ENCODE data around the gene YTHDF2. TPM values are rescaled to one million over a fixed set of nuclear protein-coding genes. Genes with fewer than 3 reads are reported as not detected.
"Not testable (repeated sequence)": the region's sequence is repeated elsewhere in the genome, so short reads cannot be mapped to it uniquely, and the experiment has no call there.

YTHDF2 gene
- total and polyA plus RNA-seq, 12 donors: 41.0 to 95.0 (median 67.7) TPM

DNA sequence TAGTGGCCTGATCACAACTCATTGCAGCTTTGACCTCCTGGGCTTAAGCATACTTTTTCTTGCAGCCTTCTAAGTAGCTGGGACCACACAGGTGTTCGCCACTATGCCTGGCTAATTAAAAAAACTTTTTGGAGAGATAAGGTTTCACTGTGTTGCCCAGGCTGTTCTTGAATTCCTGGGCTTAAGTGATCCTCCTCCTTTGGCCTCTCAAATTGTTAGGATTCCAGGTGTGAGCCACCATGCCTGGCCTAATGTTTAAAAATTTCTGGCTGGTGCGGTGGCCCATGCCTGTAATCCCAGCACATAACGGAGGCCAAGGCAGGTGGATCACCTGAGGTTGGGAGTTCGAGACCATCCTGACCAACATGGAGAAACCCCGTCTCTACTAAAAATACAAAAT, 24.4 kb downstream of the YTHDF2 start:
- Histone ChIP-seq H3K4me1 (replicated peaks in 1 of 2) (peaks cover 4 to 43% of the 10 kb centered on the region in 2 donors), H3K4me3 (no peak overlapping the region), H3K36me3 (replicated peaks in 1 of 2) (peaks cover 0 to 12% of the 10 kb centered on the region in 2 donors), H3K27me3 (no peaks in the 10 kb centered on the region), H3K9me3 (replicated peaks in 1 of 3) (no peaks in the 10 kb centered on the region), H3K27ac (no peak overlapping the region)
- DNase-seq: peak in 1 of 7 donors; percentile 43
- intact Hi-C loops (cut with DNase I): no loop called here
- WGBS, 4 donors: 95 to 99% (median 96%) methylated on average over 5 of the region's 5 CpGs
- TF ChIP-seq POLR2A (IDR thresholded peaks at IDR 0.05): no peak
- TF ChIP-seq, protein P1, sequence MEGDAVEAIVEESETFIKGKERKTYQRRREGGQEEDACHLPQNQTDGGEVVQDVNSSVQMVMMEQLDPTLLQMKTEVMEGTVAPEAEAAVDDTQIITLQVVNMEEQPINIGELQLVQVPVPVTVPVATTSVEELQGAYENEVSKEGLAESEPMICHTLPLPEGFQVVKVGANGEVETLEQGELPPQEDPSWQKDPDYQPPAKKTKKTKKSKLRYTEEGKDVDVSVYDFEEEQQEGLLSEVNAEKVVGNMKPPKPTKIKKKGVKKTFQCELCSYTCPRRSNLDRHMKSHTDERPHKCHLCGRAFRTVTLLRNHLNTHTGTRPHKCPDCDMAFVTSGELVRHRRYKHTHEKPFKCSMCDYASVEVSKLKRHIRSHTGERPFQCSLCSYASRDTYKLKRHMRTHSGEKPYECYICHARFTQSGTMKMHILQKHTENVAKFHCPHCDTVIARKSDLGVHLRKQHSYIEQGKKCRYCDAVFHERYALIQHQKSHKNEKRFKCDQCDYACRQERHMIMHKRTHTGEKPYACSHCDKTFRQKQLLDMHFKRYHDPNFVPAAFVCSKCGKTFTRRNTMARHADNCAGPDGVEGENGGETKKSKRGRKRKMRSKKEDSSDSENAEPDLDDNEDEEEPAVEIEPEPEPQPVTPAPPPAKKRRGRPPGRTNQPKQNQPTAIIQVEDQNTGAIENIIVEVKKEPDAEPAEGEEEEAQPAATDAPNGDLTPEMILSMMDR (IDR thresholded peaks at IDR 0.05): no peak

DNA sequence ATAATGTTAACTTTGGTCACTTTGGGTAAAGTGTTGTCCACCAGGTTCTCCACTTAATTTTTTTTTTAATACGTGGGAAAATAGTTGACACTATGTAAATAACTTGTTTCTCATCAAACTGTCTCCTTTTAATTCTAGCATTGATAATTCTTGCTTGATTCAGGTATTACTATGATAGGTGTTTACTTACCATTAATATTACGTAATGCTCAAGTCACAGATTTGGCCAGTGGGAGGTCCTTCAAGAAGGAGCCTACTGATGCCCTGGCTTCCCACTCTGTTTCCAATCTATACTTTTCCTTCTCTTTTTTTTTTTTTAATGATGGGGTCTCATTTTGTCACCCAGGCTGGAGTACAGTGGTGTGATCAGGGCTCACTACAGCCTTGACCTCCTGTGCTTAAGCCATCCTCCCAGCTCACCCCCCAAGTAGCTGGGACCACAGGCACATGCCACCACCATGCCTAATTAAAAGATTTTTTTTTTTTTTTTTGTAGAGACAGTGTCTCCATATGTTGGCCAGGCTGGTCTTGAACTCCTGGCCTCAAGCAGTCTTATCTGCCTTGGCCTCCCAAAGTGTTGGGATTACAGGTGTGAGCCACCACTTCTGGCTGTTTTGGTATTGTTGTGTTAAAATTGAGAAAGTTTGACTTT, 29.9 kb downstream of the YTHDF2 start:
- 87 to 96% (median 94%) methylated on average over 2 of the region's 2 CpGs for WGBS, 4 donors

DNA sequence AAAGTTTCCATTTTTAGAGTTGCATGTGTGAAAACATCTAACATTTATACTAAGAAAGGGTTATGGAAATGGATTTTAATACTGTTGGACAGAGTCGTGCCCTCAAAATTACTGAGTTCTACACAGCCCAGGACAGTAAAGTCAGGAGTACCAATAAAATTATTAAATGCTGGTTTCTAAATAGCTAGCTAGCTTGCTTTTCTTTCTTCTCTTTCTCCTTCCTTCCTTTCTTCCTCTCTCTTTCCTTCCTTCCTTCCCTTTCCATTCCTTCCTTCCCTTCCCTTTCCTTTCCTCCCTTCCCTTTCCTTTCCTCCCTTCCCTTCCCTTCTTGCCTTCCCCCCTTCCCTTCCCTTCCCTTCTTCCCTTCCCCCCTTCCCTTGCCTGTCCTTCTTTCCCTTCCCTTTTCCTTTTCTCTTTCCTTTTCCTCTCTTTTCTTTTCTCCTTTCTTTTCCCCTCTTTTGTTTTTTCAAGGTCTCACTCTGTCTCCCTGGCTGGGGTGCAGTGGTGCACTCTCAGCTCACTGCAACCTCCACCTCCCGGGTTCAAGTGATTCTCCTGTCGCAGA, 33.9 kb downstream of the YTHDF2 start:
- Histone ChIP-seq H3K4me3 (no peak overlapping the region), H3K9me3 (replicated peaks in 1 of 3) (no peaks in the 10 kb centered on the region), H3K4me1 (replicated peaks in 1 of 2) (peaks cover 17 to 34% of the 10 kb centered on the region in 2 donors), H3K36me3 (replicated peaks in 1 of 2) (peaks cover 0 to 13% of the 10 kb centered on the region in 2 donors), H3K27me3 (no peaks in the 10 kb centered on the region), H3K27ac (no peak overlapping the region)
- DNase-seq: no peak
- intact Hi-C loops (cut with DNase I): no loop called here
- TF ChIP-seq, protein P1 (IDR thresholded peaks at IDR 0.05): no peak
- TF ChIP-seq POLR2A (IDR thresholded peaks at IDR 0.05): no peak
- WGBS, 4 donors: 88 to 93% (median 92%) methylated on average over 3 of the region's 3 CpGs

More for the DNA sequence above, 29.9 kb downstream of the YTHDF2 start:
- Histone ChIP-seq H3K36me3 (replicated peaks in 1 of 2) (peaks cover 0 to 17% of the 10 kb centered on the region in 2 donors), H3K27me3 (no peaks in the 10 kb centered on the region), H3K9me3 (replicated peaks in 1 of 3) (no peaks in the 10 kb centered on the region), H3K4me1 (replicated peaks in 1 of 2) (peaks cover 12 to 41% of the 10 kb centered on the region in 2 donors), H3K27ac (no peak overlapping the region), H3K4me3 (no peak overlapping the region)
- intact Hi-C loops (cut with DNase I): no loop called here
- TF ChIP-seq POLR2A (IDR thresholded peaks at IDR 0.05): no peak
- TF ChIP-seq, protein P1 (IDR thresholded peaks at IDR 0.05): no peak
- no peak for DNase-seq

DNA sequence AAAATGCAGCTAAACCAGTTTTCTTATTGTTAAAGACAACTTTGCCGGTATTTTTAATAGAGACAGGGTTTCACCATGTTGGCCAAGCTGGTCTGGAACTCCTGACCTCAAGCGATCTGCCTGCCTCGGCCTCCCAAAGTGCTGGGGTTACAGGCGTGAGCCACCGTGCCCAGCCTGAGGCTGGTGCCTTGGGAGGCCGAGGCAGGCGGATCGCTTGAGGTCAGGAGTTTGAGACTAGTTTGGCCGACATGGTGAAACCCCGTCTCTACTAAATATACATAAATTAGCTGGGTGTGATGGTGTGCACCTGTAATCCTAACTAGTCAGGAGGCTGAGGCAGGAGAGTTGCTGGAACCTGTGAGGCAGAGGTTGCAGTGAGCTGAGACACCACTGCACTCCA, 35.2 kb downstream of the YTHDF2 start:
- H3K9me3 ChIP-seq (replicated peaks in 1 of 3); H3K27me3 ChIP-seq; H3K36me3 ChIP-seq (replicated peaks in 1 of 2); H3K27ac ChIP-seq; H3K4me3 ChIP-seq; intact Hi-C loops (cut with DNase I): not testable (repeated sequence)
- DNase-seq: peak in 1 of 7 donors; percentile 39
- WGBS, 4 donors: 95% methylated on average over 10 of the region's 10 CpGs
- peaks cover 17 to 27% of the 10 kb centered on the region in 2 donors for H3K4me1 ChIP-seq (replicated peaks in 1 of 2)

DNA sequence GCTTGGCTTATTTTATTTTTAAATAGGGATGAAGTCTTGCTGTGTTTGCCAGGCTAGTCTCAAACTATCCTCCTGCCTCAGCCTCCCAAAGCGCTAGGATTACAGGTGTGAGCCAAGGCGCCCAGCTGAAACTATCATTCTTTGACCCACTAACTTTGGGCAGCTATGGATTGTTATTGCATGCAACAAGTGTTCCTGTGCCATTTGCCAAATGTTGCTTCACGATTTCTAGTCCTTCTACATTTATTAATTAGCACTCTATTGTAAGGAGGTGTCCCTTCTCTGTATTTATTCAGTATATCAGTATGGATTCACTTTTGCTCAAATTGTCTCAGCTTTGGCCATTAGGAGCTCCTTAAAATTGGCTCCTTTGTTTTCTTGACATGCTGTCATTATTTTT, 36.4 kb downstream of the YTHDF2 start:
- Histone ChIP-seq H3K9me3 (replicated peaks in 1 of 3) (no peaks in the 10 kb centered on the region), H3K27ac (no peak overlapping the region), H3K4me1 (replicated peaks in 1 of 2) (peaks cover 14 to 26% of the 10 kb centered on the region in 2 donors), H3K4me3 (no peak overlapping the region), H3K27me3 (no peaks in the 10 kb centered on the region), H3K36me3 (replicated peaks in 1 of 2) (peaks cover 0 to 8% of the 10 kb centered on the region in 2 donors)
- TF ChIP-seq POLR2A (IDR thresholded peaks at IDR 0.05): no peak
- TF ChIP-seq, protein P1 (IDR thresholded peaks at IDR 0.05): no peak
- DNase-seq: peak in 1 of 7 donors; percentile 23
- 87 to 93% (median 91%) methylated on average over 3 of the region's 3 CpGs for WGBS, 4 donors
- intact Hi-C loops (cut with DNase I): no loop called here
